Osteocyte (in vitro differentiated cells): ENCODE results near the gene DNAJC6. TPM values are rescaled to one million over a fixed set of nuclear protein-coding genes. Genes with fewer than 3 reads are reported as not detected.

Experiments
- DNase-seq: peaks from one replicate; pipeline ENCODE4 v3.0.0; 2021; ENCODE audit warnings: mixed read lengths; ENCODE audit not compliant: unreplicated experiment; ENCODE audit errors: extremely low spot score
- H3K27ac Mint-ChIP-seq: one replicate; pipeline ENCODE4 v1.8.0; 2021; ENCODE audit warnings: mild to moderate bottlenecking, mixed read lengths; ENCODE audit not compliant: unreplicated experiment
- H3K27me3 Mint-ChIP-seq: one replicate; pipeline ENCODE4 v1.8.0; 2021; ENCODE audit warnings: mixed read lengths; ENCODE audit not compliant: unreplicated experiment
- H3K36me3 Mint-ChIP-seq: one replicate; pipeline ENCODE4 v1.8.0; 2021; ENCODE audit warnings: mixed read lengths; ENCODE audit not compliant: unreplicated experiment
- H3K4me1 Mint-ChIP-seq: one replicate; pipeline ENCODE4 v1.8.0; 2021; ENCODE audit warnings: mixed read lengths; ENCODE audit not compliant: unreplicated experiment
- H3K4me3 Mint-ChIP-seq: one replicate; pipeline ENCODE4 v1.8.0; 2021; ENCODE audit warnings: mild to moderate bottlenecking, moderate library complexity, mixed read lengths; ENCODE audit not compliant: unreplicated experiment
- H3K9me3 Mint-ChIP-seq: one replicate; pipeline ENCODE4 v1.8.0; 2021; ENCODE audit warnings: mixed read lengths; ENCODE audit not compliant: unreplicated experiment
- CTCF ChIP-seq: fragments of 200-600 bp; sonication (generic); IDR thresholded peaks from 2 replicates; pipeline ENCODE4 v1.5.0; 2021; ENCODE audit warnings: antibody characterized with exemption, mild to moderate bottlenecking, moderate library complexity
- total RNA-seq: library from RNA; stranded (reverse); gene quantifications from 2 replicates; pipeline ENCODE4 v1.2.1, GENCODE V29; 2021

Gene DNAJC6
- total RNA-seq, 1 donor from 2014 or later = 50.8 TPM

DNA sequence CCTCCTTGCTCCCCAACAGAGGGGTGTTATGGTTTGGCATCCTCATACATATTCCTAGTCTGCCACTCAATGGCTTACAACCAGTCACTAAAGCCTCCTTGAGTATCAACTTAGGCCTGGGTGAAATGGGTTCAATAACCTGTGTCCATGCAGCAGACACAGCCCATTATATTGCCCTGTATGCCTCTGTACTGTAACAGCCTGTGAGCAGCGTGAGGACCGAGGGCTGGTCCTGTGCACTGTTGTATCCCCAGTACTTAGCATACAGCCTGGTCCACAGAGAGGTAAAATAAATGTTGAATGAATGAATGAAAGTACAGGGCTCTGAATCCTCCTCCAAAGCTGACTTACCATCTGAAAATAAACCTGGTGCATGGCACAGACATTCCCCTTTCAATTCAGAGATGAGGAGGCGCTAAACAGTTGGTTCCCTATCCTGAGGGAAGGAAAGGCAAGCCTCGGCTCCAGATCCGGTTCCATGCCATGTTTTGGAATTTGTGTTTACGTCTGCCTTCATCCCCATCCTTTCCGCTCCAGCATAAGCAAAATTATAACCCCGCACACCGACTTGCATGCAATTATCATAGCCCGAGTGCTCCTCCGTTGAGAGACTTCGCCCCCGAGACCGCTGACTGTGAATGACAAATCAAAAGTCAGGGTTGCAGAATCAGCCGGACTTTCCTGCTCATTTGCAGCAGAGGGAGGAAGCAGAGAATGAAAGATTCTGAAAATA lies 45.0 kb upstream of the DNAJC6 start:
- no peak for TF ChIP-seq CTCF
- Mint-ChIP-seq H3K27ac (peak overlapping the region; percentile 85), H3K4me3 (peak overlapping the region; percentile 81), H3K9me3 (no peaks in the 10 kb centered on the region), H3K4me1 (peaks cover 66% of the 10 kb centered on the region), H3K36me3 (no peaks in the 10 kb centered on the region), H3K27me3 (no peaks in the 10 kb centered on the region)
- no peak for DNase-seq

- no peak for TF ChIP-seq CTCF
- H3K27me3 Mint-ChIP-seq = no peaks in the 10 kb centered on the region
- H3K36me3 Mint-ChIP-seq = no peaks in the 10 kb centered on the region
- peak overlapping the region; percentile 81 for H3K4me3 Mint-ChIP-seq
- no peak for DNase-seq
- no peaks in the 10 kb centered on the region for H3K9me3 Mint-ChIP-seq
- H3K4me1 Mint-ChIP-seq = peaks cover 63% of the 10 kb centered on the region
- H3K27ac Mint-ChIP-seq = peak overlapping the region; percentile 85
Measured at GRCh38 chr1:65265296-65265650, 44.1 kb upstream of the DNAJC6 start.

- Mint-ChIP-seq H3K9me3 (no peaks in the 10 kb centered on the region), H3K4me1 (peaks cover 58% of the 10 kb centered on the region), H3K27ac (peak overlapping the region; percentile 85)
Measured at GRCh38 chr1:65265651-65266351, 43.5 kb upstream of the DNAJC6 start.

GRCh38 chr1:65266476-65266875 lies 42.9 kb upstream of the DNAJC6 start:
- peak overlapping the region; percentile 81 for H3K4me3 Mint-ChIP-seq
- no peak for TF ChIP-seq CTCF
- DNase-seq = no peak
- peaks cover 52% of the 10 kb centered on the region for H3K4me1 Mint-ChIP-seq
- H3K27me3 Mint-ChIP-seq = no peaks in the 10 kb centered on the region
- peak overlapping the region; percentile 85 for H3K27ac Mint-ChIP-seq
- no peaks in the 10 kb centered on the region for H3K9me3 Mint-ChIP-seq
- no peaks in the 10 kb centered on the region for H3K36me3 Mint-ChIP-seq

More at GRCh38 chr1:65265651-65266351, 43.5 kb upstream of the DNAJC6 start:
- no peak for DNase-seq
- peak; percentile 47 for TF ChIP-seq CTCF
- Mint-ChIP-seq H3K36me3 (no peaks in the 10 kb centered on the region), H3K4me3 (peak overlapping the region; percentile 81), H3K27me3 (no peaks in the 10 kb centered on the region)

DNA sequence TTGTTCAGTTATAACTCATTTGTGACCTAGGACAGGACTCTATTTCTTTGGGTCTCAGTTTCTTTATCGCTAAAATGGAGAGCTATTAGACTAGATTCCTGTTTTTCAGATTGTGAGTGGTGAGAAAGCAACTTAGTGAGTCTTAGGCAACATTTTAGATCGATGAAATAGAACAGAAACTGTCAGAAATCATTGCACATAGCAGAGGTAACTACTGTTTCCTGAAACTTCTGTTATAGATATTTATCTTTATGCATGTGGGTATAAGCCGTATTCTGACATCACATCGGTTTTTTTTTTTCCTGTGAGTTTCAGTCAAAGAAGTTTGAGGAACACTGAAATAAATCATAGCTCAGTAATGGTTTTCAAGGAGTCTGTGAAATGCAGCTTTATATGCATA lies 42.1 kb upstream of the DNAJC6 start:
- H3K27me3 Mint-ChIP-seq = no peaks in the 10 kb centered on the region
- no peaks in the 10 kb centered on the region for H3K9me3 Mint-ChIP-seq
- no peak for TF ChIP-seq CTCF
- DNase-seq = no peak
- H3K36me3 Mint-ChIP-seq = no peaks in the 10 kb centered on the region
- peak overlapping the region; percentile 11 for H3K4me3 Mint-ChIP-seq
- peaks cover 57% of the 10 kb centered on the region for H3K4me1 Mint-ChIP-seq
- H3K27ac Mint-ChIP-seq = peak overlapping the region; percentile 85
